Liver (tissue), 9 donors: ENCODE measurements around the gene C4orf46. TPM values are rescaled to one million over a fixed set of nuclear protein-coding genes. Genes with fewer than 3 reads are reported as not detected.
A peak's percentile ranks its signal among the peaks of the same experiment; 100 is the strongest.

ENCODE experiments used
- DNase-seq: peaks from one replicate; pipeline ENCODE4 v3.0.0-alpha.2; 2017; ENCODE audit warnings: low spot score
- H3K27ac ChIP-seq, 2 donors: one replicate each; pipeline ENCODE4 v1.7.0; 2013; ENCODE audit warnings: inconsistent platforms in 2 of 2, low read length in 2 of 2, control low read depth in 1 of 2, low read depth in 1 of 2, mild to moderate bottlenecking in 1 of 2
- H3K27me3 ChIP-seq, 4 donors: one replicate each; pipeline versions ENCODE4 v1.6.1 to v1.7.0; 2013; ENCODE audit warnings: low read length in 3 of 4, inconsistent platforms in 1 of 4, mild to moderate bottlenecking in 1 of 4, moderate library complexity in 1 of 4; ENCODE audit not compliant: control insufficient read depth in 4 of 4, insufficient read depth in 4 of 4
- H3K36me3 ChIP-seq, 4 donors: one replicate each; pipeline versions ENCODE4 v1.6.1 to v1.7.0; 2013; ENCODE audit warnings: low read length in 3 of 4, mild to moderate bottlenecking in 3 of 4, low read depth in 1 of 4, moderate library complexity in 1 of 4; ENCODE audit not compliant: control insufficient read depth in 4 of 4, insufficient read depth in 3 of 4
- H3K4me1 ChIP-seq, 4 donors: one replicate each; pipeline versions ENCODE4 v1.6.1 to v1.7.0; 2013; ENCODE audit warnings: low read length in 3 of 4, mild to moderate bottlenecking in 3 of 4, moderate library complexity in 1 of 4; ENCODE audit not compliant: control insufficient read depth in 4 of 4, insufficient read depth in 4 of 4
- H3K4me3 ChIP-seq, 3 donors: one replicate each; pipeline versions ENCODE4 v1.6.1 to v1.7.0; 2013; ENCODE audit warnings: low read length in 3 of 3, control low read depth in 1 of 3, low read depth in 1 of 3, mild to moderate bottlenecking in 1 of 3
- H3K9ac ChIP-seq, 2 donors: one replicate each; pipeline ENCODE4 v1.7.0; 2013; ENCODE audit warnings: low read length in 2 of 2, mild to moderate bottlenecking in 2 of 2, moderate library complexity in 2 of 2, control low read depth in 1 of 2, low read depth in 1 of 2
- H3K9me3 ChIP-seq, 4 donors: one replicate each; pipeline versions ENCODE4 v1.6.1 to v1.7.0; 2013; ENCODE audit warnings: low read length in 3 of 4; ENCODE audit not compliant: control insufficient read depth in 4 of 4
- EGR1 ChIP-seq, 2 donors: IDR thresholded peaks; 2 replicates each; pipeline ENCODE4 v1.6.1; 2016 to 2018; ENCODE audit warnings: antibody characterized with exemption in 2 of 2, low read depth in 2 of 2
- FOXA1 ChIP-seq: IDR thresholded peaks from 2 replicates; pipeline ENCODE4 v1.6.1; 2016; ENCODE audit warnings: antibody characterized with exemption
- GABPA ChIP-seq, 2 donors: IDR thresholded peaks in 1 of 2; conservative IDR thresholded peaks in 1 of 2; 2 replicates each; pipeline ENCODE4 v1.6.1; 2016; ENCODE audit warnings: antibody characterized with exemption in 2 of 2, mild to moderate bottlenecking in 1 of 2, moderate library complexity in 1 of 2
- HNF4A ChIP-seq, 2 donors: conservative IDR thresholded peaks; 2 replicates each; pipeline ENCODE4 v1.6.1; 2016; ENCODE audit warnings: antibody characterized with exemption in 2 of 2, mild to moderate bottlenecking in 2 of 2
- HNF4G ChIP-seq: IDR thresholded peaks from 2 replicates; pipeline ENCODE4 v1.6.1; 2016; ENCODE audit warnings: antibody characterized with exemption
- JUND ChIP-seq, 2 donors: IDR thresholded peaks; 2 replicates each; pipeline ENCODE4 v1.6.1; 2016; ENCODE audit warnings: antibody characterized with exemption in 2 of 2
- NR2F2 ChIP-seq: IDR thresholded peaks from 2 replicates; pipeline ENCODE4 v1.6.1; 2016; ENCODE audit warnings: antibody characterized with exemption
- RAD21 ChIP-seq, 2 donors: IDR thresholded peaks; 2 replicates each; pipeline ENCODE4 v1.6.1; 2016; ENCODE audit warnings: antibody characterized with exemption in 2 of 2, mild to moderate bottlenecking in 2 of 2
- RXRA ChIP-seq, 2 donors: IDR thresholded peaks; 2 replicates each; pipeline ENCODE4 v1.6.1; 2017 to 2018; ENCODE audit warnings: antibody characterized with exemption in 2 of 2, mild to moderate bottlenecking in 1 of 2
- TAF1 ChIP-seq: conservative IDR thresholded peaks from 2 replicates; pipeline ENCODE4 v1.6.1; 2016; ENCODE audit warnings: antibody characterized with exemption, mild to moderate bottlenecking
- YY1 ChIP-seq: IDR thresholded peaks from 2 replicates; pipeline ENCODE4 v1.6.1; 2016; ENCODE audit warnings: antibody characterized with exemption, mild to moderate bottlenecking
- WGBS: extraction: QIAGEN DNeasy Blood & Tissue Kit; methylation state at CpG from one replicate; pipeline ENCODE4 v1.1.7; 2013; 5-methylcytosine and 5-hydroxymethylcytosine counted together
- polyA plus RNA-seq, 2 donors: library from polyadenylated mRNA; stranded (reverse) in 1 of 2; unstranded in 1 of 2; fragments of 200-250 nt in 1 of 2; fragments of >200 nt in 1 of 2; fragmentation: Nextera tagmentation in 1 of 2; extraction: Ambion mirVana in 1 of 2; gene quantifications; one replicate each; pipeline versions ENCODE4 v1.2.1 to v1.2.3, GENCODE V29; 2013 to 2015
- total RNA-seq, 2 donors: library from RNA; depleted of rRNA; stranded (reverse); fragments of >200 nt; gene quantifications; one replicate each; pipeline ENCODE4 v1.2.3, GENCODE V29; 2014
- TF ChIP-seq, protein P1 (sequence below): IDR thresholded peaks from 2 replicates; pipeline ENCODE4 v1.6.1; 2016; ENCODE audit warnings: antibody characterized with exemption
- TF ChIP-seq, protein P2 (sequence below): IDR thresholded peaks from 2 replicates; pipeline ENCODE4 v1.6.1; 2016; ENCODE audit warnings: antibody characterized with exemption, mild to moderate bottlenecking
- TF ChIP-seq, protein P3 (sequence below): fragments of 150-350 bp; IDR thresholded peaks from 2 replicates; pipeline ENCODE4 v1.5.1; 2017; ENCODE audit warnings: improper control_type of control experiment, low read depth, low read length; ENCODE audit not compliant: missing input control
- TF ChIP-seq, protein P4 (sequence below): IDR thresholded peaks from 2 replicates; pipeline ENCODE4 v1.6.1; 2016; ENCODE audit warnings: antibody characterized with exemption
- donor health status: healthy.
- donor health status: healthy.
- donor health status: healthy.
- donor health status: healthy.
- donor health status: healthy.

Gene C4orf46
- total and polyA plus RNA-seq, 4 donors: 0.40 to 6.7 (median 1.3) TPM

DNA sequence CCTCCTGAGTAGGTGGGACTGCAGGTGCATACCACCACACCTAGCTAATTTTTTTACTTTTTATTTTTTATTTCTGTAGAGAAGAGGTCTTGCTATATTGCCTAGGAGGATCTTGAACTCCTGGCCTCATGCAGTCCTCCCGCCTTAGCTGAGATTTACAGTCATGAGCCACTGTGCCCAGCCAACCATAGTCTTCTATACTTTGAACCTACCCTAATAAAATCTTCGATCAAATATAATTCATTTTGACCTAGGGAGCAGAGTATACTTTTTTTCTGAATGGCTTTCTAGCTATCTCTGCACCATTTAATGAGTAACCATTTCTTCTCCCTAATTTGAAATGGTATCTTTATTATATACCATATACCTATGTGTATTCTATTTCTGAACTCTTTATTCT is 7.1 kb upstream of the C4orf46 start:
- peaks cover 0 to 23% (median 6%) of the 10 kb centered on the region in 4 donors for H3K4me1 ChIP-seq
- TF ChIP-seq, protein P1, sequence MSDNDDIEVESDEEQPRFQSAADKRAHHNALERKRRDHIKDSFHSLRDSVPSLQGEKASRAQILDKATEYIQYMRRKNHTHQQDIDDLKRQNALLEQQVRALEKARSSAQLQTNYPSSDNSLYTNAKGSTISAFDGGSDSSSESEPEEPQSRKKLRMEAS: no peak
- no peak for TF ChIP-seq TAF1
- TF ChIP-seq HNF4G: no peak
- TF ChIP-seq FOXA1: no peak
- TF ChIP-seq HNF4A (conservative IDR thresholded peaks at IDR 0.05): no peak
- TF ChIP-seq RAD21 (IDR thresholded peaks at IDR 0.05): no peak
- TF ChIP-seq, protein P2, sequence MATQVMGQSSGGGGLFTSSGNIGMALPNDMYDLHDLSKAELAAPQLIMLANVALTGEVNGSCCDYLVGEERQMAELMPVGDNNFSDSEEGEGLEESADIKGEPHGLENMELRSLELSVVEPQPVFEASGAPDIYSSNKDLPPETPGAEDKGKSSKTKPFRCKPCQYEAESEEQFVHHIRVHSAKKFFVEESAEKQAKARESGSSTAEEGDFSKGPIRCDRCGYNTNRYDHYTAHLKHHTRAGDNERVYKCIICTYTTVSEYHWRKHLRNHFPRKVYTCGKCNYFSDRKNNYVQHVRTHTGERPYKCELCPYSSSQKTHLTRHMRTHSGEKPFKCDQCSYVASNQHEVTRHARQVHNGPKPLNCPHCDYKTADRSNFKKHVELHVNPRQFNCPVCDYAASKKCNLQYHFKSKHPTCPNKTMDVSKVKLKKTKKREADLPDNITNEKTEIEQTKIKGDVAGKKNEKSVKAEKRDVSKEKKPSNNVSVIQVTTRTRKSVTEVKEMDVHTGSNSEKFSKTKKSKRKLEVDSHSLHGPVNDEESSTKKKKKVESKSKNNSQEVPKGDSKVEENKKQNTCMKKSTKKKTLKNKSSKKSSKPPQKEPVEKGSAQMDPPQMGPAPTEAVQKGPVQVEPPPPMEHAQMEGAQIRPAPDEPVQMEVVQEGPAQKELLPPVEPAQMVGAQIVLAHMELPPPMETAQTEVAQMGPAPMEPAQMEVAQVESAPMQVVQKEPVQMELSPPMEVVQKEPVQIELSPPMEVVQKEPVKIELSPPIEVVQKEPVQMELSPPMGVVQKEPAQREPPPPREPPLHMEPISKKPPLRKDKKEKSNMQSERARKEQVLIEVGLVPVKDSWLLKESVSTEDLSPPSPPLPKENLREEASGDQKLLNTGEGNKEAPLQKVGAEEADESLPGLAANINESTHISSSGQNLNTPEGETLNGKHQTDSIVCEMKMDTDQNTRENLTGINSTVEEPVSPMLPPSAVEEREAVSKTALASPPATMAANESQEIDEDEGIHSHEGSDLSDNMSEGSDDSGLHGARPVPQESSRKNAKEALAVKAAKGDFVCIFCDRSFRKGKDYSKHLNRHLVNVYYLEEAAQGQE: no peak
- TF ChIP-seq YY1: no peak
- no peak for TF ChIP-seq NR2F2
- TF ChIP-seq RXRA (IDR thresholded peaks at IDR 0.05): no peak
- no peak overlapping the region for H3K27ac ChIP-seq
- H3K9me3 ChIP-seq: no peaks in the 10 kb centered on the region
- H3K4me3 ChIP-seq: no peak overlapping the region
- H3K9ac ChIP-seq: no peak overlapping the region
- H3K36me3 ChIP-seq: peaks cover 0 to 9% (median 4%) of the 10 kb centered on the region in 4 donors
- DNase-seq: no peak
- no peaks in the 10 kb centered on the region for H3K27me3 ChIP-seq
- 90% methylated on average over 2 of the region's 2 CpGs for WGBS

DNA sequence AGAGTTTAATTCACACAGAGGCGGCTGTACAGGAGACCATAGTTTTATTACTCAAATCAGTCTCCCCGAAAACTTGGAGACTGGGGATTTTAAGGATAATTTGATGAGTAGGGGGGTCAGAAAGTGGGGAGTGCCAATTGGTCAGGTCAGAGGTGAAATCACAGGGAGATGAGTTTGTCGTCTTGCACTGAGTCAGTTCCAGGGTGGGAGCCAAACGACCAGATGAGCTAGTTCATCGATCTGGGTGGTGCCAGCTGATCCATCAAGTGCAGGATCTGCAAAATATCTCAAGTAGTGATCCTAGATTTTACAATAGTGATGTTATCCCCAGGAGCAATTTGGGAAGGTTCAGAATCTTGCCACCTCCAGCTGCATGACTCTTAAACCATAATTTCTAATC is 4.4 kb upstream of the C4orf46 start:
- Histone ChIP-seq H3K9ac (no peak overlapping the region), H3K9me3 (no peaks in the 10 kb centered on the region), H3K4me3 (no peak overlapping the region), H3K36me3 (peaks cover 0 to 3% (median 0%) of the 10 kb centered on the region in 4 donors), H3K4me1 (peaks cover 0 to 35% (median 12%) of the 10 kb centered on the region in 4 donors), H3K27ac (no peak overlapping the region), H3K27me3 (no peaks in the 10 kb centered on the region)
- 83% methylated on average over 5 of the region's 5 CpGs for WGBS
- TF ChIP-seq, protein P1: no peak
- no peak for DNase-seq

DNA sequence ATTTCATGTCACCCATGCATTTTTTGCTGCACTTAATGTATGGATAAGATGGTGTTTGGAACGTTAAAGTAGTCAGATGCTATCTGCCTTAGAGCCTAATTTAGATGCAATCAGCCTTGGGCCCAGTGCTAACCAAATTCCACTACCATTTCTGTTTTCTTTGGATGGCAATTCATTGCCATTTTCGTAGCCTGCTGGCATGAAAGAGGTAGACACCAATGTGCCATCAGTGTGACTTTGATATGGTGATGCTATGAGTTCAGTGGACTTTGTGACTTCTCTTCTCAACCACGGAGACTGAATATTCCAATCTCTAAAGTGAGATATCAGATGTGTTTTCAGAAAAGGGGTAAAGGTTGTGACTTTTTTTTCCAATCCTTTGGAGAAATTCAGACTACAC is 1.9 kb upstream of the C4orf46 start:
- Histone ChIP-seq H3K4me1 (peaks cover 0 to 41% (median 18%) of the 10 kb centered on the region in 4 donors), H3K9me3 (no peaks in the 10 kb centered on the region), H3K27me3 (no peaks in the 10 kb centered on the region), H3K4me3 (peak overlapping the region in 1 of 3 donors; percentile 42), H3K27ac (peak overlapping the region; percentile 60 to 97), H3K9ac (no peak overlapping the region), H3K36me3 (no peaks in the 10 kb centered on the region)
- DNase-seq: no peak
- 40% methylated on average over 3 of the region's 3 CpGs for WGBS
- TF ChIP-seq, protein P1: peak; percentile 44
- TF ChIP-seq RXRA (IDR thresholded peaks at IDR 0.05): peak; percentile 81 to 86
- TF ChIP-seq, protein P3, sequence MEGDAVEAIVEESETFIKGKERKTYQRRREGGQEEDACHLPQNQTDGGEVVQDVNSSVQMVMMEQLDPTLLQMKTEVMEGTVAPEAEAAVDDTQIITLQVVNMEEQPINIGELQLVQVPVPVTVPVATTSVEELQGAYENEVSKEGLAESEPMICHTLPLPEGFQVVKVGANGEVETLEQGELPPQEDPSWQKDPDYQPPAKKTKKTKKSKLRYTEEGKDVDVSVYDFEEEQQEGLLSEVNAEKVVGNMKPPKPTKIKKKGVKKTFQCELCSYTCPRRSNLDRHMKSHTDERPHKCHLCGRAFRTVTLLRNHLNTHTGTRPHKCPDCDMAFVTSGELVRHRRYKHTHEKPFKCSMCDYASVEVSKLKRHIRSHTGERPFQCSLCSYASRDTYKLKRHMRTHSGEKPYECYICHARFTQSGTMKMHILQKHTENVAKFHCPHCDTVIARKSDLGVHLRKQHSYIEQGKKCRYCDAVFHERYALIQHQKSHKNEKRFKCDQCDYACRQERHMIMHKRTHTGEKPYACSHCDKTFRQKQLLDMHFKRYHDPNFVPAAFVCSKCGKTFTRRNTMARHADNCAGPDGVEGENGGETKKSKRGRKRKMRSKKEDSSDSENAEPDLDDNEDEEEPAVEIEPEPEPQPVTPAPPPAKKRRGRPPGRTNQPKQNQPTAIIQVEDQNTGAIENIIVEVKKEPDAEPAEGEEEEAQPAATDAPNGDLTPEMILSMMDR: no peak
- TF ChIP-seq, protein P2: peak; percentile 55
- no peak for TF ChIP-seq EGR1 (IDR thresholded peaks at IDR 0.05; ENCODE audit: low read depth in 2 of 2)
- peak; percentile 94 for TF ChIP-seq HNF4A (conservative IDR thresholded peaks at IDR 0.05)
- peak; percentile 92 for TF ChIP-seq YY1
- peak in 1 of 2 donors; percentile 43 for TF ChIP-seq JUND (IDR thresholded peaks at IDR 0.05)
- peak; percentile 36 for TF ChIP-seq TAF1
- TF ChIP-seq NR2F2: peak; percentile 8
- TF ChIP-seq, protein P4, sequence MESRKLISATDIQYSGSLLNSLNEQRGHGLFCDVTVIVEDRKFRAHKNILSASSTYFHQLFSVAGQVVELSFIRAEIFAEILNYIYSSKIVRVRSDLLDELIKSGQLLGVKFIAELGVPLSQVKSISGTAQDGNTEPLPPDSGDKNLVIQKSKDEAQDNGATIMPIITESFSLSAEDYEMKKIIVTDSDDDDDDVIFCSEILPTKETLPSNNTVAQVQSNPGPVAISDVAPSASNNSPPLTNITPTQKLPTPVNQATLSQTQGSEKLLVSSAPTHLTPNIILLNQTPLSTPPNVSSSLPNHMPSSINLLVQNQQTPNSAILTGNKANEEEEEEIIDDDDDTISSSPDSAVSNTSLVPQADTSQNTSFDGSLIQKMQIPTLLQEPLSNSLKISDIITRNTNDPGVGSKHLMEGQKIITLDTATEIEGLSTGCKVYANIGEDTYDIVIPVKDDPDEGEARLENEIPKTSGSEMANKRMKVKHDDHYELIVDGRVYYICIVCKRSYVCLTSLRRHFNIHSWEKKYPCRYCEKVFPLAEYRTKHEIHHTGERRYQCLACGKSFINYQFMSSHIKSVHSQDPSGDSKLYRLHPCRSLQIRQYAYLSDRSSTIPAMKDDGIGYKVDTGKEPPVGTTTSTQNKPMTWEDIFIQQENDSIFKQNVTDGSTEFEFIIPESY: peak; percentile 52
- no peak for TF ChIP-seq RAD21 (IDR thresholded peaks at IDR 0.05)
- peak in 1 of 2 donors; percentile 33 for TF ChIP-seq GABPA (IDR thresholded peaks at IDR 0.05 in 1 of 2, conservative IDR thresholded peaks at IDR 0.05 in 1 of 2)
